Stimulated activated CD4-positive, alpha-beta T cell treated with anti-CD3 and anti-CD28 coated beads, Interleukin-4, amount 100 ng/mL, for 48 hours (primary cell): Measurements from ENCODE around the gene ITIH3.

Experiments
- DNase-seq, 2 donors: peaks; one replicate each; pipeline ENCODE4 v3.0.0-alpha.2; 2020; ENCODE audit warnings: low read depth in 2 of 2

Gene ITIH3

DNA sequence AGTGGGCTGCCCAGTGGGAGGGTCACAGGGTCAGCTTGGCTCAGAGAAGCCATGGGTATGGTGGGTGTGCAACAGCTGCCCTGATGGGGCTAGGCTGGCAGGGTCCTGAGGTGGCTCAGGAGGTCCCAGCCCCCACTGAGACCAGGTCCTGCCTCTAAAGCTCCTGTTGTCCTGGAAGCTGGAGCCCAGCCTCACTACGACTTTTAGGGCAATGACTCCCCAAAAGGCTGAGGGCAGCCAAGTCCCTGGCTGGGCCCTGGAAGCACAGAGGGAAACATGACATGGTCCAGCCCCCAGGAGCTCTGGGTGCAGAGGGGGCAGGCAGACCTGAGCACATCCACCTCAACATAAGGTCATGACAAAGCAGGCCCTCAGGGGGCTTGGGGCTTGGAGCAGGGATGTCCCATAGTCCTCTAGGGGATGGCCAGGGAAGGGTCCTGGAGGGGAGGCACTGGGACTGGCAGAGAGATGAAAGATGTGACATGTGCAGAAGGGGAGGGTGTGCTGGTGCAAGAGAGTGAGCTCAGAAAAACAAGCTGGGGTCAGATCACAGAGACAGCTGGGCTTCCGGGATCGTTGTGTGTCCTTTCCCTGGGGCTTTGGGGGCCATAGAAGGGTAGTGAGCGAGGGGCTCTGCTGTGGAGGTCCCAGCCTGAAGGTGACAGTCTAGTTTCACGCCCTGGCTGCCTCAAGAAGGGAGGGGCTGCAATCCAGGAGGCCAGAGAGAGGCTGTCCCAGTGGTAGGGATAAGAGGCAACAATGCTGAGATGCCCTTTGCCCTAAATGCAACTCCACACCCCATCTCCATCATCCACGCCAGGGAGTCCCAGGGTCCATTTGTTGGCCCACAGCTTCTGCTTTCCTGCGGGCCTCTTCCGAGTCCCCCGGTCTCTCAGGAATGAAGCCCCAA, 639 bp upstream of the ITIH3 start:
- DNase-seq = no peak

DNA sequence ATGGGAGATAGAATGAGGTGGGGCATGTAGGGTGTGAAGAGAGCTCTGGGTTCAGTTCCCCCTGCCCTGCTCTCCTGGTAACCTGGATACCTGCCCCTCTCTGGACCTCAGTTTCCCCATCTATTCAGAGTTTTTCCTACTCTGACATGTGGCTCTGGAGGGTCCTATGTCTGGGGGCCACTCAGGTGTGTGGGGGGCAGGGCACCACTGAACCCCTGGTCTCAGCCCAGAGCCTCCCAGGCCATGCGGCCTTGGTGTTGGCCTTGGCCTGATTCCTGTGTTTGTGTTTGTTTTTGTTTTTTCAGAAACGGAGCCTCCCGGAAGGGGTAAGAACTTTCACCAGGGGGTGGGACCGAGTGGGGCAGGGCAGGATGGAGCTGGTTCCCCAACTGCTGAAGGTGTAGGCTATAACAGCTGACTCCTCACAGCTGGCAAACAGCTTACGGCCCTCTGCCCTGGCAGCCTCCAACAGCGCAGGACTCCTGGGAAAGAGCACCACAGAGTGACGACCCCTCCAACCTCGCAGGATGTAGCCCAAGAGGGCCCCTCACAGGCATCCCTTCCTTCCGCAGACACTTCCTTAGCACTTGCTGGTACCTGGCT, 803 bp downstream of the ITIH3 start:
- no peak for DNase-seq

DNA sequence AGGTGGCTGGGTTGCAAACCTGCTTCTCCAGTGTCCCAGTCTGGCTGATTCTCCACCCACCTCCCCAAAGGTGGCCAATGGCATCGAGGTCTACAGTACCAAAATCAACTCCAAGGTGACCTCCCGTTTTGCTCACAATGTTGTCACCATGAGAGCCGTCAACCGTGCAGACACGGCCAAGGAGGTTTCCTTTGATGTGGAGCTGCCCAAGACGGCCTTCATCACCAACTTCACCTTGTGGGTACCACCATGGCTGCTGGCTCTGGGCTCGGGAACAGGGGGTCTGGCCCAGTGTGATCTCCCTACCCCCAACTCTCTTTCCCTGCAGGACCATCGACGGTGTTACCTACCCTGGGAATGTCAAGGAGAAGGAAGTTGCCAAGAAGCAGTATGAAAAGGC, 1.8 kb downstream of the ITIH3 start:
- DNase-seq = no peak

DNA sequence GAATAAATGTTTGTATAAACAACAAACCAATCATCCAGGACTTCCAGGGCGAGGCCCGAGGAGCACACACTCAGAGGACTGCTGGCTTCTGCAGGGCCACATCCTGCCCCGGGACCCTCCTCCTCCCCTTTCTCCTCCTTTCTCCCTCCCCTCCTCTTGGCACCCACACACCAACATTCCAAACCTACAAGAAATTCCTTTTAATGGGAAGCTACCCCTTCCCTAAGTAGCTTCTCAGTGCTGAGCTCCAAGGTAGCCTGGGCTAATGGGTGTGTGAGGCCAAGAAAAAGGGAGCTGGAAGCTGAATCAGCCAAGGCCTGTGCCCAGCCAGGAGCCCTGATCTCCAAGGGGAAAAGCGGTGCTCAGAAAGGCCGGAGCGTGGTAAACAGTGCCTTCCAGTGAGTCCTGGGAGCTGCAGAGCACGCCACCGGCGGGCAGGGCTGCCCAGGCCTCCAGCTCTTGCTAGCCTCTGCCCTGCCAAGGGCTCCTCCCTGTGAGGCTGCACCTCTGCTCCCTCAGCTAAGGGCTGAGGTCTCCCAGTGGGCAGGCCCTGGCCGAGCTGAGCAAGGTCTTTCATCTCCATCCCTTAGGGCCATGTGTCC, 3.9 kb downstream of the ITIH3 start:
- DNase-seq = no peak

DNA sequence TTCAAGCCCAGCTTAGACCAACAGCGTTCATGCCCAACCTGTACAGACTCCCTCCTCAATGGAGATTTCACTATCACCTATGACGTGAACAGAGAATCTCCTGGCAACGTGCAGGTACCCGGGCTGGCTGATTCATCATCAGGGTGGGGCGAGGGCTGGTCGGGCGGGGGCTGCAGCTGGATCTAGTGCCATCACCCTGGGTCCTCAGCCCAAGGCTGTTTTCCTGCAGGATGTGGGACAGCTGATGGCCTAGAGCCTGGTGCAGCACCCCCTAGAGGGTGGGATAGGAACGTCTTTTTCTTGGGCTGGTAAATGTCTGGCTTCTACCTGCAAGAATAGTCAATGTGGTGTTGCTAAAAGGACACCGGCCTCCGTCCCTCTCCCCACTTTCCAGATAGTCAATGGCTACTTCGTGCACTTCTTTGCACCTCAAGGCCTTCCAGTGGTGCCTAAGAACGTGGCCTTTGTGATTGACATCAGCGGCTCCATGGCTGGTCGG, 4.4 kb downstream of the ITIH3 start:
- DNase-seq = peak in 1 of 2 donors; percentile 5

DNA sequence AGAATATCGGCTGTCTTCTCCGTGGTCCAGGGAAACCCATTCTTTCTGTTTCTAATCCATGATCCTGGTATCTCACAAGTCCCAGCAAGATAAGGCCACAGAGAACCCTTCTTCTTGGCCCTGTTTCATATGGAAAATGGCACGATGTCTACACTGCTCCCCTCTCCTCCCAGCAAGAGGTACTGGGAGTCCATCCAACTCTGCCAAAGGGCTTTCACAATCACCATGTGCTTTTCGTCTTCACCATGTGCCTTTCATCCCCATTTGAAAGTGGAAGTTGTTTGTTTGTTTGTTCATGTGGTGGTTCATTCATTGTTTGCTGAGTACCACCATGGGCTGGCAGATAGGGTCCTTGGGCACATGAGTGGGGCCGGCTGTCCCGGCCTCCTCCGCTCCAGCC, 5.5 kb downstream of the ITIH3 start:
- no peak for DNase-seq

DNA sequence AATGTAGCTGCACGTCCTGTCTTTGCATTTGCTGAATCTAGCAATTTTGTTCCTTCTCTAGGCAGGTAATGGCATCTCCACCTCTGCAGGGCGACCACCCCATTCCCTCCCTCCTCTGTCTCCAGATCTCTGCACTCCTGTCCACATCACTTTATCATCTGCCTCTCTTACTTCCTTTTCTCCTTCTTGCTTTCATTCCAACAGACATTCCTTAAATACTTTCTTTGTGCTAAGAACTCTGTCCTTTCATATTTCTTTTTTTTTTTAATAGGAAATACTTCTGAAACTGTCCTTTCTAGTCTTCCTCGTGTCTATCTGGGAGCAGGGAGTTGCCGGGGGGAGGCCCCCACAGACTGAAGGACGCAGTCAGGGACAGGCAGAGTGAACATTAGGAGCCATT, 7.2 kb downstream of the ITIH3 start:
- DNase-seq = no peak

DNA sequence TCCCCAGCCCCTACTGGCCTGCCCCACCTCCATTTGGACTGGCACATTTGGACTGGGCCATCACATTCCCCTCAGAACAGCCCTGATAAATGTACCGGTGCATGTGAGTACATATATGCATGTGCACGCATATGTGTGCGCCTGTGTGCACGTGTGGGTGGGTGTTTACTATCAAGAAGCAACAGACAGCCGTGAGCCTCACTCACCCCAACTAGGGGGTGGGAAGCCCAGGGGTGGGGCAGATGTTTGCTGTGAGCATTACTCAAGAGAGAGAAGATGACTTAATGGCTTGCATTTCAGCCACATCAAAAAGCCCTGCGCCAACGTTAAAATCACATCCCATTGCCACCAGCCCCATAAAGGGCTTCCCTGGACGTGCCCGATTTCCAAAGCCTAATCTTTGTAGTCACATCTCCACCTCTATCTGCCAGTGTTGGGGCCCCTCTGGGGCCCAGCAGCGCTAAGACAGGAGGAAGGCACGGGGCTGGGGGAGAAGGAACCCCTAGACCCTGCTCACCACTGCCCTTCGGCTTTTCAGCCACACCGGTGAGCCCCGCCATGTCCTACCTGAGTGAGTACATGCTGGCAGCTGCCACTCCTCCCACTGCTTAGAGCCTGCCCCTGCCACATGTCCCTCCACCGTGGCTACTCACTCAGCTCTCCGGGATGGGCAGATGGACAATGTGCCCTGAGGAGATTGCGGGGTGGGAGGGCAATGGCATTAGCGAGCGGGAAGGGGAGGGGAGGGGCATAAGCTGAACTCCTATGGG, 10.9 kb downstream of the ITIH3 start:
- DNase-seq = no peak

DNA sequence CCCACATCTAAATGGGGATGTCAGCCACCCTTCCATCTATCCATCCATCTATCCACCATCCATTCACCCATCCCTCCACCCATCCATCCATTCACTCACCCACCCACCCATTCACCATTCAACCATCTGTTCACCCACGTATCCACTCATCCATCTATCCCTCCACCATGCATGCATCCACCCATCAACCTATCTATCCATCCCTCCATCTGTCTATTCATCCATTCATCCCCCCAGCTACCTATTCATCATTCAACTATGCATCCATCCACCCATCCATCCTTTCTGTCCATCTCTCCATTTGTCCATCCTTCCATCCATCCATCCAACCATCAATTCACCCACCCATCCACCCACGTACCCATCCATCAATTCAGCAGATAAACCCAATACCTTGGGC, 14.6 kb downstream of the ITIH3 start:
- no peak for DNase-seq

DNA sequence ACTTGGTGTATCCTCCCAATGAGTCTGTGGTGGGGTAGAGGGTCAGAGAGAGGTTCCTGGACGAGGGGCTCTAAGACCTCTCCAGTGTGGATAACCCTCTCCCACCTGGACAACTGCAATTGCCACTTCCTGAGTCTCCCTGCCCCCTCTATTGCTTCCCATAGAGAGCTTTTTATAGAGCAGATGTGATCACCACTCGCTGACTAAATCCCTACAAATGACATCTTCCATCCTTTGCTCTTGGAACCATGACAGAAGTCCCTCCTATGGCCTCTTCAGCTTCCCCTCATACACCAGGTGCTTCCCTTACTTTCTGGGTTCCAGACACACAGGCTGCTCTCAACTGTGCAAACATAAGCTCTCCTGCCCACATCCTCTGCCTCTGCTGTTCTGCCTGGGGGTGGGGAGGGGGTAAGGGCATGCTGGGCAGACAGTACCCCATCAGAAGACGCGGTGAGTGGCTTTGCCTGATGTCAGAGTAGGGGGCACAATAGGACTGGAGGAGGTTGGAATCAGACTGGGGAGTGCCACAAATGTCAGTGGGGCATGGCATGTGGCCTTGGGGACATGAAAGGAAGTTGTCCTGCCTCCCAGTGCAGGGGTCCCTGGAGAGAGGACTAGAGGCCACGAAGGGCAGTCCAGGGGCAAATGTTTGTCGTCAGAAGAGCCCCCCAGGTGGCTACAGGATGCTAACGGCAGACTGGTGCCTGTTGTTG, 15.2 kb downstream of the ITIH3 start:
- DNase-seq = no peak

DNA sequence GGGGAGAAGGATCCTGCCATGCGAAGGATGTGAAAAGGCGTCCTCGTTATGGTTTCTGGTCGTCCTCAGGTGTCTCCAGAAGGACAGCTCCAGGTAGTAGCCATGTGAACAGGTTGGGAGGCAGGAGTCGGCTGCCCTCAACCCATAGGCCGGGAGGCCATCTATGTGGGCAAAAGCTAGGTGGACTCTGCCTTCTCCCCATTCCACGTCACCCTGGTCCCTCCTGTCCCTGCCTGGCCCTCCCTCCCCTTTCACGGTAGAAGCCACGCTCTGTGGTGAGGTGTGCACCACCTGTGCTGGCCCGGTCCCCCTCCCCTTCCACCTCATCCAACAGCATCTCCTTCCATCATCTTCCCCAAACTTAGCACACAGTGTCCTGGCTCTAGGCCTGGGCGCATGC, 16.3 kb downstream of the ITIH3 start:
- no peak for DNase-seq

GRCh38 chr3:52811452-52812011, 16.9 kb downstream of the ITIH3 start:
- DNase-seq = no peak

- no peak for DNase-seq
Observed at GRCh38 chr3:52813810-52814209, 19.2 kb downstream of the ITIH3 start.

DNA sequence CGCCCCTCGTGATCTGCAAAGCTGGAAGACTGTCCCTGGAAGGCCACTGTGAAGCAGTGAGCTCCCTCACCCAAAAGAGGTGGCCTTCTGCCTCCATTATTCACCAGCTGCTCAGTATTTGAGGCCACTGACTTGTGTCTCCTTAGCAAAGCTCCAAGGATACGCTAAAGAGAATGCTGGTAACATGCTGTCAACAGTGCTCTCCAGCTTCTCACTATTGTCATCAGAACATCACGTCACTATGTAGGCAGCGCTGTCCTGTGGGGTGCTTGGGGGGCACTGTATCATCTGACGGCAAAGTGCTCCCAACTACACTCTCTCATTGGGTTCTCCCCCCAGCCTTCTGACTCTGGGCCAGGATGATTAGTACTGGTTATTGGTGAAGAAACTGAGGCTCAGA, 21.6 kb downstream of the ITIH3 start:
- DNase-seq = no peak

DNA sequence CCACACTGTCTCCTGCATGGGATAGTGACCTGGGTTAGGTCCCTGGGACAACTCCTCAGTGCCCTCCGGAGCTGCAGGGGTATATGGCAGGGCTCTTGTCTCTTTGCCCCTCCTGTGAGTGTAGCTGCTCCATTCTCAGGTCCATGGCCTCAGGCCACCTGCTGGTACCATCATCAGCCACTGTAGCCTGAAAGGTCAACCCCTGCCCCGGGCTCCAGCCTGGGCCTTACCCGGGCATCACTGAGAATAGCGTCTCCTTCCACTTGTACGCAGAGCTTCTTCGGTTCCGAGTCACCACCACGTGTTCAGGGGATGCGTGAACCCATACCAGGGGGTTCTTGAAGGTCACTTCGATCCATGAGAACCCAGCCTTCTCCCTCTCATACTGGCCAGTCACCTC, 22.1 kb downstream of the ITIH3 start:
- DNase-seq = no peak

GRCh38 chr3:52817221-52817620, 22.6 kb downstream of the ITIH3 start:
- DNase-seq = no peak

DNA sequence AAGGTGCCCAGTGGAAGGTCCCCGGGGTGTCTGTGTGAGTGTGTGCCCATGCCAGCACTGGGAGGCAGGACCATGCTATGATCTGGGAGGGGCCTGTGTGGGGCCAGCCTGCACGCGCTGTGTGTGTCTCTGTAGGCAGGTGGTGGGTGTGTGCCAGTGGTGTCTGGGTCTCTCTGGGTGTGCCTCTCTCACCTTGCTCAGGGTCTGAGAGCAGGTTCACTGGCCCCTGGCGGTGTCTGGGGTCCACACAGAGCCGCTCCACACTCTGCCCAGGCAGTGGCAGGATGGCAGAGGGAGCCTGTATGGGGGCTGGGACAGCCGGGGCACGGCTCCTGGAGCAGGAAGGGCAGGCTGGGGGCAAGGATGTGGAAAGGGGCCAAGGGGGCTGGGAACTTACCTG, 23.3 kb downstream of the ITIH3 start:
- DNase-seq = no peak

DNA sequence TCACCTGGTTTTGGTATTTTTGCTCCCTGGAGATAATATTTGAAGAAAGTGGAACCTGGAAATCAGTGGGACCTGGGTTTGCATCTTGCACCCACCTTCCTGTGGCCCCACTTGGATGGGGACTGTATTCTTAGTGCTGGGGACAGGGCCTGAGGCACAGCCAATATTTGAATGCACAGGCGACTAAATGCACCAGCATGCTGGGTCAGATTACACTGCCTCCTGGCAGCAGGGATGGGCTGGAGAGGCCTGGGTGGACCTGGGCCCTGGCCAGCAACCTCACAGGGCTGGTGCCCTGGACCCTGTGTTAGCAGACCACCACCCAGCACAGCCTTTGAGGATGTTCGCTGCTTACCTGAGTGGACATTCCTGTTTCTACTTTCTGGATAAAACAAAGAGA, 25.3 kb downstream of the ITIH3 start:
- no peak for DNase-seq

- DNase-seq = peak; percentile 13 to 22
Observed at GRCh38 chr3:52820736-52821135, 26.1 kb downstream of the ITIH3 start.

DNA sequence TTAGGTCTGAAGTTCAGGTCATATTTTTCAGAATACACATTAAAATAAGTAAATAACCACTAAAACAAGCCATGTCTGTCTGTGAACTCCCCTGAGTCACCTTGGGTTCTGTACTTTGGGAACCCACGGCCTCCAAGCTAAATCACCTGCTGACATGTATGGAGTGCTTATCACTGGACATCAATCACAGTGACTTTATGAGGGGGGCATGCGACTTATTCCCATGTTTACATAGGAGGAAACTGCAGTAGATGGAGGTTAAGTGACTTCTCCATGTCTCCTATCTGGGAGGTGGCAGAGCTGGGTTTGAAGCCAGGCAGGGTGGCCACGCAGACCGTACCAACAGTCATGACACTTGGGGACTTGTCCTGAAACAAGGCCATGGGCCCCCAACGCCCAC, 27.8 kb downstream of the ITIH3 start:
- no peak for DNase-seq

GRCh38 chr3:52824037-52824436, 29.4 kb downstream of the ITIH3 start:
- no peak for DNase-seq
